AG09309 (cell line): ENCODE measurements around the gene ABHD17C.
"Not testable (repeated sequence)": the region's sequence is repeated elsewhere in the genome, so short reads cannot be mapped to it uniquely, and the experiment has no call there.

Experiments used
- DNase-seq: peaks from one replicate; pipeline ENCODE4 v3.0.0-alpha.2; 2010; ENCODE audit warnings: low read depth
- H3K4me3 ChIP-seq: 2 replicates; pipeline ENCODE4 v1.5.1; 2011; ENCODE audit warnings: mild to moderate bottlenecking, low read depth, low read length, moderate library complexity; ENCODE audit not compliant: control insufficient read depth
- CTCF ChIP-seq: IDR thresholded peaks from 2 replicates; pipeline ENCODE4 v1.5.1; 2011; ENCODE audit warnings: mild to moderate bottlenecking, low read depth, low read length, inconsistent platforms; ENCODE audit not compliant: insufficient read depth, control insufficient read depth; ENCODE audit errors: missing control alignments

ABHD17C gene

GRCh38 chr15:80695099-80695910, at the start of gene ABHD17C:
ABHD17C (plus strand) TSS chr15:80695310; CDS start chr15:80695430, 120 bp downstream.
- TF ChIP-seq CTCF, result no peak
- DNase-seq, result no peak

GRCh38 chr15:80645494-80646065, 49.5 kb upstream of the ABHD17C start:
- TF ChIP-seq CTCF, result no peak
- H3K4me3 ChIP-seq, result no peak overlapping the region
- no peak for DNase-seq

More at GRCh38 chr15:80695099-80695910, at the start of gene ABHD17C:
- H3K4me3 ChIP-seq, result peak within 1 kb of the TSS; percentile 73

GRCh38 chr15:80647424-80647823, 47.7 kb upstream of the ABHD17C start:
- not testable (repeated sequence) for H3K4me3 ChIP-seq, DNase-seq

- TF ChIP-seq CTCF, result no peak
- H3K4me3 ChIP-seq, result no peak overlapping the region
- no peak for DNase-seq
These were observed 40.8 kb upstream of the ABHD17C start for GRCh38 chr15:80654299-80654698.

- TF ChIP-seq CTCF, result no peak
- no peak for DNase-seq
- no peak overlapping the region for H3K4me3 ChIP-seq
These were observed 35.7 kb upstream of the ABHD17C start for GRCh38 chr15:80659375-80659774.

GRCh38 chr15:80660119-80660518, 35.0 kb upstream of the ABHD17C start:
- no peak overlapping the region for H3K4me3 ChIP-seq
- peak; percentile 74 for TF ChIP-seq CTCF
- no peak for DNase-seq

GRCh38 chr15:80662129-80662528, 33.0 kb upstream of the ABHD17C start:
- TF ChIP-seq CTCF, result no peak
- DNase-seq, result no peak

More at GRCh38 chr15:80662129-80662528, 33.0 kb upstream of the ABHD17C start:
- H3K4me3 ChIP-seq, result no peak overlapping the region
